Measurements from ENCODE around the gene DRD2. TPM values are rescaled to one million over a fixed set of nuclear protein-coding genes. Genes with fewer than 3 reads are reported as not detected.

Gene DRD2
- total RNA-seq, 1 experiment from 2014 or later = 0.44 TPM

DNA sequence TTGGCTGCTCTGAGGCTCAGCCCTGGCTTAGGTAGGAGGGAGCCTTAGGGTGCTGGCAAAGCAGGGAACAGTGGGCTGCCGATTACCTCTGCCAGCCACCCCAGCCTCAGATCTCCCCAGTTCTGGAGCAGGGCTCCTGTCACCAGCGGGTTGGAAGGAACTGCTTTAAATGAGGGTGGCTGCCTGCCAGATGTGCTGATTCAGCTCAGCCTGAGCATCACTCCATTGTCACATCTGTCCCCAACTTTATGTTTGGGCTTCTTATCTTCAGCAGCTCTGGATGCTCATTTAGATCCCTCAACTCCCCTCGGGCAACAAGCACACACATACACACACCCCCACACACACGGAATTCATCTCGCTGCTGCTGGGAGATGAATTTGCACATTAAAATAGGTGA is 104.6 kb downstream of the DRD2 start:
- H2BK20ac ChIP-seq (ENCODE audit: low read depth, low read length, poor library complexity, severe bottlenecking) = no peak overlapping the region
- H3K56ac ChIP-seq (ENCODE audit: insufficient read length, low read depth, low read length) = no peak overlapping the region
- no peak for DNase-seq
- no peak overlapping the region for H3K27ac ChIP-seq (ENCODE audit: insufficient read length, low read depth, low read length)
- no peaks in the 10 kb centered on the region for H3K27me3 Mint-ChIP-seq (ENCODE audit: low read depth)
- peak overlapping the region in 1 of 3 experiments; percentile 5; a peak in 1 of 7 replicates for H3K27ac Mint-ChIP-seq
- H2BK5ac ChIP-seq (ENCODE audit: insufficient read length, low read length) = no peak overlapping the region
- no peak for TF ChIP-seq CTCF (conservative IDR thresholded peaks at IDR 0.05)
- no peak overlapping the region for H2BK15ac ChIP-seq (ENCODE audit: low read depth, low read length)
- no peak overlapping the region for H2BK12ac ChIP-seq (ENCODE audit: insufficient read length, low read depth, low read length)
- no peaks in the 10 kb centered on the region for H3K79me1 ChIP-seq (ENCODE audit: insufficient read depth, low read depth, low read length, poor library complexity, severe bottlenecking)
- H3K9me3 ChIP-seq (ENCODE audit: control insufficient read depth, low read depth, low read length) = no peaks in the 10 kb centered on the region
- H3K14ac ChIP-seq (ENCODE audit: insufficient read depth, low read length) = no peak overlapping the region
- H2AFZ ChIP-seq (ENCODE audit: low read length) = no peak overlapping the region
- H3K23me2 ChIP-seq (ENCODE audit: insufficient read length, low read depth, low read length, poor library complexity, severe bottlenecking) = no peaks in the 10 kb centered on the region
- no peak overlapping the region for H3K4me3 Mint-ChIP-seq
- no peak overlapping the region for H3K4me2 ChIP-seq (ENCODE audit: insufficient read depth, insufficient read length, low read length)
- H3K9me3 Mint-ChIP-seq = no peaks in the 10 kb centered on the region
- no peak overlapping the region for H4K5ac ChIP-seq (ENCODE audit: insufficient read length, low read depth, low read length)
- H3K36me3 Mint-ChIP-seq (ENCODE audit: insufficient read depth in 1 of 3, low read depth in 3 of 3) = no peaks in the 10 kb centered on the region
- no peak overlapping the region for H3K23ac ChIP-seq (ENCODE audit: insufficient read length, low read depth, low read length)
- no peak overlapping the region for H4K8ac ChIP-seq (replicated peaks; ENCODE audit: insufficient read length, low read depth, low read length)
- WGBS (ENCODE audit: extremely low coverage, insufficient read length, low lambda C conversion rate) = no CpG with 5 or more reads among the region's 5 CpGs
- H3K18ac ChIP-seq (ENCODE audit: insufficient read length, low read depth, low read length) = no peak overlapping the region
- H4K20me1 ChIP-seq (ENCODE audit: control insufficient read depth, insufficient read depth, insufficient read length) = no peaks in the 10 kb centered on the region
- H3K4me1 Mint-ChIP-seq = peaks cover 17 to 21% of the 10 kb centered on the region in 2 experiments
- H2AK5ac ChIP-seq (ENCODE audit: insufficient read length, low read length) = no peak overlapping the region
- peaks cover 3% of the 10 kb centered on the region; the same call in 1 of the 2 replicates for H3K4me1 ChIP-seq (ENCODE audit: insufficient read depth, low read length)
- H3K79me2 ChIP-seq (ENCODE audit: insufficient read depth, low read length) = no peaks in the 10 kb centered on the region
- H4K91ac ChIP-seq (ENCODE audit: insufficient read length, low read depth, low read length) = peak overlapping the region; percentile 26
- H3T11ph ChIP-seq (ENCODE audit: low read length) = no peak overlapping the region
- no peak overlapping the region for H3K4ac ChIP-seq (ENCODE audit: low read depth, low read length)
- H3K9ac ChIP-seq (ENCODE audit: extremely low read depth, insufficient read length, low read length) = no peak overlapping the region
- no peak overlapping the region for H2BK120ac ChIP-seq (ENCODE audit: low read depth, low read length, poor library complexity, severe bottlenecking)
- H3K27me3 ChIP-seq (ENCODE audit: insufficient read depth, low read length) = no peaks in the 10 kb centered on the region

All from H9 (cell line).